ENCODE data around the gene TMEM51. TPM values are rescaled to one million over a fixed set of nuclear protein-coding genes. Genes with fewer than 3 reads are reported as not detected.

TMEM51 gene
- total and polyA plus RNA-seq, 2 of the 13 experiments (the other 11 are each of a cell fraction or from before 2014, with no cell fraction given): 12.2 to 22.3 TPM

- TF ChIP-seq KLF15 (CRISPR knock-in tag; IDR thresholded peaks at IDR 0.05; ENCODE audit: borderline replicate concordance) (no peak), ZFY (CRISPR knock-in tag; IDR thresholded peaks at IDR 0.05) (peak; percentile 58; the same call in 1 of the 2 replicates), NFYC (CRISPR knock-in tag; IDR thresholded peaks at IDR 0.05) (no peak), XBP1 (CRISPR knock-in tag; IDR thresholded peaks at IDR 0.05) (no peak), ZNF775 (CRISPR knock-in tag; IDR thresholded peaks at IDR 0.05; ENCODE audit: borderline replicate concordance) (no peak), ZNF318 (CRISPR knock-in tag; IDR thresholded peaks at IDR 0.05) (no peak), ZIK1 (CRISPR knock-in tag; IDR thresholded peaks at IDR 0.05; ENCODE audit: borderline replicate concordance, low read depth) (no peak), ELF4 (CRISPR knock-in tag; IDR thresholded peaks at IDR 0.05; ENCODE audit: borderline replicate concordance) (no peak), KLF12 (CRISPR knock-in tag; IDR thresholded peaks at IDR 0.05; ENCODE audit: borderline replicate concordance) (no peak), PAXIP1 (CRISPR knock-in tag; conservative IDR thresholded peaks at IDR 0.05) (no peak), RAD51 (IDR thresholded peaks at IDR 0.05; ENCODE audit: borderline replicate concordance) (no peak), TP53 (CRISPR knock-in tag; conservative IDR thresholded peaks at IDR 0.05) (no peak)
- TF ChIP-seq, protein P1, sequence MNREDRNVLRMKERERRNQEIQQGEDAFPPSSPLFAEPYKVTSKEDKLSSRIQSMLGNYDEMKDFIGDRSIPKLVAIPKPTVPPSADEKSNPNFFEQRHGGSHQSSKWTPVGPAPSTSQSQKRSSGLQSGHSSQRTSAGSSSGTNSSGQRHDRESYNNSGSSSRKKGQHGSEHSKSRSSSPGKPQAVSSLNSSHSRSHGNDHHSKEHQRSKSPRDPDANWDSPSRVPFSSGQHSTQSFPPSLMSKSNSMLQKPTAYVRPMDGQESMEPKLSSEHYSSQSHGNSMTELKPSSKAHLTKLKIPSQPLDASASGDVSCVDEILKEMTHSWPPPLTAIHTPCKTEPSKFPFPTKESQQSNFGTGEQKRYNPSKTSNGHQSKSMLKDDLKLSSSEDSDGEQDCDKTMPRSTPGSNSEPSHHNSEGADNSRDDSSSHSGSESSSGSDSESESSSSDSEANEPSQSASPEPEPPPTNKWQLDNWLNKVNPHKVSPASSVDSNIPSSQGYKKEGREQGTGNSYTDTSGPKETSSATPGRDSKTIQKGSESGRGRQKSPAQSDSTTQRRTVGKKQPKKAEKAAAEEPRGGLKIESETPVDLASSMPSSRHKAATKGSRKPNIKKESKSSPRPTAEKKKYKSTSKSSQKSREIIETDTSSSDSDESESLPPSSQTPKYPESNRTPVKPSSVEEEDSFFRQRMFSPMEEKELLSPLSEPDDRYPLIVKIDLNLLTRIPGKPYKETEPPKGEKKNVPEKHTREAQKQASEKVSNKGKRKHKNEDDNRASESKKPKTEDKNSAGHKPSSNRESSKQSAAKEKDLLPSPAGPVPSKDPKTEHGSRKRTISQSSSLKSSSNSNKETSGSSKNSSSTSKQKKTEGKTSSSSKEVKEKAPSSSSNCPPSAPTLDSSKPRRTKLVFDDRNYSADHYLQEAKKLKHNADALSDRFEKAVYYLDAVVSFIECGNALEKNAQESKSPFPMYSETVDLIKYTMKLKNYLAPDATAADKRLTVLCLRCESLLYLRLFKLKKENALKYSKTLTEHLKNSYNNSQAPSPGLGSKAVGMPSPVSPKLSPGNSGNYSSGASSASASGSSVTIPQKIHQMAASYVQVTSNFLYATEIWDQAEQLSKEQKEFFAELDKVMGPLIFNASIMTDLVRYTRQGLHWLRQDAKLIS (CRISPR knock-in tag; IDR thresholded peaks at IDR 0.05): no peak
Measured at GRCh38 chr1:15128520-15129313, 24.8 kb upstream of the TMEM51 start (continued).
